Caco-2 (cell line): Measurements from ENCODE around the gene F10. TPM values are rescaled to one million over a fixed set of nuclear protein-coding genes. Genes with fewer than 3 reads are reported as not detected.
A peak's percentile ranks its signal among the peaks of the same experiment; 100 is the strongest.

ENCODE experiments used
- BruUV-seq: library from RNA; stranded (reverse); fragments of 400-500 nt; replicated peaks from 2 replicates; lab custom pipeline; 2021; lab: Mats Ljungman, UMichigan
- CTCF ChIA-PET: fragments of 300-600 bp; sonication (Branson Sonifier 250); formaldehyde crosslinking; loops from one replicate; lab custom pipeline; 2022; ENCODE audit warnings: antibody characterized with exemption; lab: Charles Lee
- POLR2A ChIA-PET: fragments of 300-600 bp; sonication (Branson Sonifier 250); formaldehyde crosslinking; loops from one replicate; lab custom pipeline; 2022; ENCODE audit warnings: antibody characterized with exemption; lab: Charles Lee
- DNase-seq, 2 experiments: peaks; one replicate each; pipeline versions ENCODE4 v3.0.0 to v3.0.0-alpha.2; 2020 to 2022
- H3K27me3 ChIP-seq: replicated peaks from 2 replicates; pipeline ENCODE4 v1.6.0; 2011; ENCODE audit warnings: low read length; ENCODE audit not compliant: control insufficient read depth, insufficient read depth
- H3K36me3 ChIP-seq: 2 replicates; pipeline ENCODE4 v1.5.1; 2011; ENCODE audit warnings: low read length; ENCODE audit not compliant: control insufficient read depth, insufficient read depth
- H3K4me1 ChIP-seq: fragments of 250-450 bp; sonication (Bioruptor Pico); 2 replicates; pipeline ENCODE4 v1.5.1; 2020; ENCODE audit warnings: mild to moderate bottlenecking
- H3K4me3 ChIP-seq: 2 replicates; pipeline ENCODE4 v1.5.1; 2011; ENCODE audit warnings: low read depth, mild to moderate bottlenecking, control low read depth, low read length
- H3K9me3 ChIP-seq: fragments of 250-450 bp; sonication (Bioruptor Pico); 2 replicates; pipeline ENCODE4 v1.5.1; 2020; ENCODE audit warnings: mild to moderate bottlenecking, moderate library complexity
- H3K27ac Mint-ChIP-seq: one replicate; pipeline ENCODE4 v1.8.0; 2022; ENCODE audit warnings: mixed read lengths; ENCODE audit not compliant: unreplicated experiment
- H3K27me3 Mint-ChIP-seq: one replicate; pipeline ENCODE4 v1.8.0; 2022; ENCODE audit warnings: mixed read lengths; ENCODE audit not compliant: insufficient read depth, unreplicated experiment
- H3K36me3 Mint-ChIP-seq: one replicate; pipeline ENCODE4 v1.8.0; 2022; ENCODE audit warnings: mild to moderate bottlenecking, mixed read lengths; ENCODE audit not compliant: insufficient read depth, unreplicated experiment
- H3K4me1 Mint-ChIP-seq: one replicate; pipeline ENCODE4 v1.8.0; 2022; ENCODE audit warnings: low read depth, mixed read lengths; ENCODE audit not compliant: unreplicated experiment
- H3K4me3 Mint-ChIP-seq: one replicate; pipeline ENCODE4 v1.8.0; 2022; ENCODE audit warnings: mild to moderate bottlenecking, moderate library complexity, mixed read lengths; ENCODE audit not compliant: unreplicated experiment
- H3K9me3 Mint-ChIP-seq: one replicate; pipeline ENCODE4 v1.8.0; 2022; ENCODE audit warnings: mixed read lengths; ENCODE audit not compliant: unreplicated experiment
- CTCF ChIP-seq, 2 experiments: fragments of 200-600 bp in 1 of 2; IDR thresholded peaks; 1 replicate in 1 of 2; 2 replicates in 1 of 2; pipeline versions ENCODE4 v1.5.1 to v1.8.0; 2011 to 2022; ENCODE audit warnings: antibody characterized with exemption in 1 of 2, control low read depth in 1 of 2, inconsistent platforms in 1 of 2, low read depth in 1 of 2, low read length in 1 of 2, mild to moderate bottlenecking in 1 of 2, moderate library complexity in 1 of 2; ENCODE audit not compliant: insufficient read depth in 1 of 2, severe bottlenecking in 1 of 2, unreplicated experiment in 1 of 2
- intact Hi-C: fragments of 100-400 bp; cut with micrococcal nuclease; formaldehyde crosslinking; loops from one replicate; pipeline ENCODE4 v1.10.0; 2022; ENCODE audit not compliant: unreplicated experiment
- total RNA-seq: library from RNA; stranded (reverse); gene quantifications from 2 replicates; pipeline ENCODE4 v1.2.3, GENCODE V29; 2022

Gene F10
- total RNA-seq, 1 experiment from 2014 or later = 34.3 TPM

DNA sequence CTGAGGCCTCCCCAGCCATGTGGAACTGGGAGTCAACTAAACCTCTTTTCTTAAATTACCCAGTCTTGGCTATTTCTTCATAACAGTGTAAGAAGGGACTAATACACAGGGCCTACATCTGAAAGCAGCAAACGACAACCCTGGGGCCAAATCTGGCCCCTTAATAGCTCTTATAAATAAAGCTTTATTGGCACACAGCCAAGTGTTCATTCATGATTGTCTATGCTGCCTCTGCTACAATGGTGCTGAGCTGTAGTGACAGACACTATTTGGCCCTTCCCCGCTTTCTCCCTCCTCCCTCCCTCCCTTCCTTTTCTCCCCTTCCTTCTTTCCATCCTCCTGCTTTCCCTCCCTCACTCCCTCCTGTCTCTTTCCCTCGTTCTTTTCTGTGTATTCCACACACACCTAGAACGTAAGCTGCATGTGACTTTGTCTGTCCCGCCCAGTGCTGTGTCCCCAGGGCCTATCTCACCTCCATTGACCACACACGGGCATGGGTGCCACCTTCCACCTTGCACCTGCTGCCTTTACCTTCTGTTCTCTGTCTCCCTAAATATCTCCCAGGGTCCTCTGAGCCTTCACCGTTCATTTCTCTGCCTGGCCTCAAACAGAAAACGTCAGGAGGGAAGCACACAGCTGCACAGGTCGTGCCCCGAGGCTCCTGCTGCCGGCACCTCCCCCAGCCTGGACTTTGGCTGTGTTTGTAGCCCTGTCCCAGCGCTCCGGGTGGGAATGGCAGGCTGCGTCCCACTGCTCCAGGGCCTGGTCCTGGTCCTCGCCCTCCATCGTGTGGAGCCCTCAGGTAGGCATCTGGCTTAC, 35.5 kb downstream of the F10 start, which contains the start of gene PROZ:
Gene PROZ, plus strand, starts transcription at position 720 of the 819 bp plus-strand sequence. Its CDS starts 13 bp downstream, at position 733.
- H3K4me1 Mint-ChIP-seq = peaks cover 20% of the 10 kb centered on the region
- Histone ChIP-seq H3K36me3 (no peaks in the 10 kb centered on the region), H3K4me1 (peaks cover 16% of the 10 kb centered on the region), H3K4me3 (no peak within 1 kb of the TSS), H3K27me3 (no peaks in the 10 kb centered on the region), H3K9me3 (0 out of 2 replicates have a peak, but pooled peaks cover 2% of the 10 kb centered on the region)
- H3K9me3 Mint-ChIP-seq = peaks cover 9% of the 10 kb centered on the region
- intact Hi-C loops = no loop called here
- ChIA-PET CTCF (interaction anchor here (0.6 kb wide), 1 partner anchor 34 kb away, joined by 5 read pairs; no protein-coding TSS in a partner anchor), POLR2A (no interaction called here)
- BruUV-seq = no TSS peak
- TF ChIP-seq CTCF (IDR thresholded peaks at IDR 0.05; ENCODE audit: insufficient read depth in 1 of 2, low read depth in 1 of 2, low read length in 1 of 2, severe bottlenecking in 1 of 2, unreplicated experiment in 1 of 2) = no peak
- H3K27me3 Mint-ChIP-seq = peaks cover 9% of the 10 kb centered on the region
- no peak within 1 kb of the TSS for H3K4me3 Mint-ChIP-seq
- peaks cover 12% of the 10 kb centered on the region for H3K36me3 Mint-ChIP-seq
- peak in 1 of 2 experiments; percentile 45 for DNase-seq
- peak within 1 kb of the TSS; percentile 49 for H3K27ac Mint-ChIP-seq

DNA sequence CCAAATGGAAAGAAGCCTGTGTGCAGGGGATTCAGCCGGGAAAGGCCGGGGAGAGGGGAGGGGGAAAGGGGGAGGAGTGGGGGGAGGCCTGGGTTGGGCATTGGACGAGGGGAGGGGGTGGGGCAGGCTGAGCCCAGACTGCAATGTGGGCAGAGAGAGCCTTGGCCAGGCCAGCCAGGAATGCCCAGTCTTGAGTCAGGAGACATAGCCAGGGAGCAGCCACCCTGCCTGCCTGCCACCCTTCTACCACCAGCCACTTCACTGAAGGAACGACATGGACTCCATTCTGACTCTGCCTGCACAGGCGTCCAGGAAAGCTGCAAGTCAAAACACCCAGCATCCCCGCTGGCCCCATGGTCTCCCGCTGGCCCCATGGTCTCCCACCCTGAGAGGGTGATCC, 36.3 kb downstream of the F10 start:
- ChIA-PET POLR2A (no interaction called here), CTCF (no interaction called here)
- intact Hi-C loops = no loop called here
- H3K27me3 ChIP-seq = no peaks in the 10 kb centered on the region
- H3K36me3 Mint-ChIP-seq = peaks cover 12% of the 10 kb centered on the region
- no peak overlapping the region for H3K4me3 Mint-ChIP-seq
- peaks cover 11% of the 10 kb centered on the region for H3K4me1 ChIP-seq
- no peak for DNase-seq
- no peak overlapping the region for H3K27ac Mint-ChIP-seq
- 0 out of 2 replicates have a peak, but pooled peaks cover 2% of the 10 kb centered on the region for H3K9me3 ChIP-seq
- no peak overlapping the region for H3K4me3 ChIP-seq
- no peak for TF ChIP-seq CTCF (IDR thresholded peaks at IDR 0.05; ENCODE audit: insufficient read depth in 1 of 2, low read depth in 1 of 2, low read length in 1 of 2, severe bottlenecking in 1 of 2, unreplicated experiment in 1 of 2)
- no TSS peak for BruUV-seq
- H3K36me3 ChIP-seq = no peaks in the 10 kb centered on the region
- peaks cover 9% of the 10 kb centered on the region for H3K9me3 Mint-ChIP-seq
- H3K4me1 Mint-ChIP-seq = peaks cover 20% of the 10 kb centered on the region
- peaks cover 12% of the 10 kb centered on the region for H3K27me3 Mint-ChIP-seq

DNA sequence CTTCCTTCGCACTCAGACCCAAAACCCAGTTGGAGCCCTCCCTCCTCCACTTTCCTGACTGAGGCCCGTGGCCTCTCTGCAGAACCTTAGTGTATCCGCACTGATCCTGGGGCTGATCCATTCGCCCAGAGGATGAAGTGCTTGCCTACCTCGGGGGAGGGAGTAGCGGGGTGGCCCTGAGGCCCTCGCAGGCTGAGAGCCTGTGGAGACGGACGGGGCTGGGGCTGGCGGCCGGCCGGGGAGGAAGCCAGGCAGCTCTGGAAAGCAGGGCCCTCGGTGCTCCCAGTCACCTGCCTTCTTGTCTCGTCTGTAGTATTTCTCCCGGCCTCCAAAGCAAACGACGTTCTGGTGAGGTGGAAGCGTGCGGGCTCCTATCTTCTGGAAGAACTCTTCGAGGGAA, 37.1 kb downstream of the F10 start:
- ChIA-PET CTCF (no interaction called here), POLR2A (no interaction called here)
- TF ChIP-seq CTCF (IDR thresholded peaks at IDR 0.05; ENCODE audit: insufficient read depth in 1 of 2, low read depth in 1 of 2, low read length in 1 of 2, severe bottlenecking in 1 of 2, unreplicated experiment in 1 of 2) = no peak
- H3K27me3 ChIP-seq = no peaks in the 10 kb centered on the region
- H3K4me3 Mint-ChIP-seq = no peak overlapping the region
- H3K27ac Mint-ChIP-seq = no peak overlapping the region
- intact Hi-C loops = no loop called here
- H3K36me3 Mint-ChIP-seq = peaks cover 11% of the 10 kb centered on the region
- H3K4me3 ChIP-seq = no peak overlapping the region
- peaks cover 9% of the 10 kb centered on the region for H3K9me3 Mint-ChIP-seq
- peaks cover 12% of the 10 kb centered on the region for H3K27me3 Mint-ChIP-seq
- peaks cover 18% of the 10 kb centered on the region for H3K4me1 Mint-ChIP-seq
- H3K9me3 ChIP-seq = 0 out of 2 replicates have a peak, but pooled peaks cover 2% of the 10 kb centered on the region
- no TSS peak for BruUV-seq
- no peaks in the 10 kb centered on the region for H3K36me3 ChIP-seq
- H3K4me1 ChIP-seq = peaks cover 7% of the 10 kb centered on the region
- no peak for DNase-seq
